ENCODE measurements around the gene KHDRBS1.

- TF ChIP-seq CTCF (IDR thresholded peaks at IDR 0.05) (no peak), POLR2A (IDR thresholded peaks at IDR 0.05) (no peak)
Observed at GRCh38 chr1:31991182-31991581, 22.5 kb upstream of the KHDRBS1 start.

Data from lower leg skin (tissue), 3 donors.